Esophagus squamous epithelium (tissue), 5 donors: ENCODE measurements around the gene ZNF787. TPM values are rescaled to one million over a fixed set of nuclear protein-coding genes. Genes with fewer than 3 reads are reported as not detected.

Source experiments
- DNase-seq: peaks from one replicate; lab custom pipeline; 2025; lab: John Stamatoyannopoulos, UW
- H3K27ac ChIP-seq, 4 donors: fragments of 200-600 bp; sonication (generic); one replicate each; pipeline ENCODE4 v1.5.1; 2016 to 2019; ENCODE audit warnings: mild to moderate bottlenecking in 1 of 4
- H3K27me3 ChIP-seq, 4 donors: fragments of 200-600 bp; sonication (generic); 1 replicate in 3 of 4; 2 replicates in 1 of 4; pipeline versions ENCODE4 v1.5.1 to v1.6.0; 2017 to 2021; ENCODE audit warnings: antibody characterized with exemption in 1 of 4
- H3K36me3 ChIP-seq, 3 donors: fragments of 200-600 bp; sonication (generic); one replicate each; pipeline ENCODE4 v1.5.1; 2016 to 2019
- H3K4me1 ChIP-seq, 3 donors: fragments of 200-600 bp; sonication (generic); one replicate each; pipeline ENCODE4 v1.5.1; 2017 to 2019
- H3K4me3 ChIP-seq, 4 donors: fragments of 200-600 bp; sonication (generic); 1 replicate in 3 of 4; 2 replicates in 1 of 4; pipeline ENCODE4 v1.5.1; 2016 to 2019; ENCODE audit warnings: mild to moderate bottlenecking in 2 of 4, moderate library complexity in 1 of 4
- H3K9me3 ChIP-seq, 3 donors: fragments of 200-600 bp; sonication (generic); one replicate each; pipeline ENCODE4 v1.5.1; 2016 to 2019
- POLR2A ChIP-seq, 4 donors: fragments of 450-650 bp; IDR thresholded peaks; one replicate each; pipeline ENCODE4 v1.6.1; 2017; ENCODE audit warnings: antibody characterized with exemption in 4 of 4, mild to moderate bottlenecking in 4 of 4, moderate library complexity in 3 of 4
- WGBS, 2 donors: methylation state at CpG; one replicate each; pipeline ENCODE4 v1.1.5; 2018; 5-methylcytosine and 5-hydroxymethylcytosine counted together
- intact Hi-C: fragments of 100-400 bp; cut with DNase I; formaldehyde crosslinking; loops from one replicate; pipeline ENCODE4 v1.15.0; 2022
- total RNA-seq, 4 donors: library from RNA; depleted of rRNA; stranded (reverse); fragments of >200 nt; gene quantifications; one replicate each; pipeline ENCODE4 v1.1.0, GENCODE V29; 2016
- TF ChIP-seq, protein P1 (sequence below), 6 experiments: fragments of 450-650 bp in 4 of 6; fragments of 200-600 bp in 2 of 6; sonication (generic) in 2 of 6; IDR thresholded peaks; one replicate each; pipeline ENCODE4 v1.5.1; 2016 to 2019; ENCODE audit warnings: antibody characterized with exemption in 6 of 6, mild to moderate bottlenecking in 4 of 6, moderate library complexity in 4 of 6
- donor health status: DM: yes; HTN: yes; CAD: no.

ZNF787 gene
- total RNA-seq, 4 donors from 2014 or later, result 9.9 to 21.3 (median 13.1) TPM

DNA sequence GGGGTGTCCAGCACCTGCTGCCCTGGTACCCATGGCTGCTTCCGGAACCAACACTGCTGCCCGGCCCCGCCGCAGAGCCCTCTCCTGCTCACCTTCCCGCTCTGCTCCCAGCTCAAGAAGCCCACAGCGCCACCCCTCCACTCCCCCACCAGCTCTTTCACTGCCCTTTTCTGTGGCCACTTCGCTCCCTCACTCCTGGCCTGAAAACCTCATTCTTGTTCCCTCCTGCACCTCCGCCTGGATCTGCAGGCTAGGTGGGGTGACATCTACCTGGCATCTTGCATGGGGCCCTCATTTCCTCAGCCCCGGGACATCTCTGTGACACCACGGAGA is 6.4 kb downstream of the ZNF787 start:
- H3K4me1 ChIP-seq, result peaks cover 66 to 99% (median 84%) of the 10 kb centered on the region in 3 donors
- H3K27me3 ChIP-seq, result no peaks in the 10 kb centered on the region
- WGBS, 2 donors, result 79 to 85% methylated on average over 6 to 9 of the region's 10 CpGs
- no peaks in the 10 kb centered on the region for H3K9me3 ChIP-seq
- intact Hi-C loops, result no loop called here
- DNase-seq, result no peak
- H3K36me3 ChIP-seq, result peaks cover 0 to 19% (median 0%) of the 10 kb centered on the region in 3 donors
- H3K4me3 ChIP-seq, result no peak overlapping the region
- TF ChIP-seq, protein P1, sequence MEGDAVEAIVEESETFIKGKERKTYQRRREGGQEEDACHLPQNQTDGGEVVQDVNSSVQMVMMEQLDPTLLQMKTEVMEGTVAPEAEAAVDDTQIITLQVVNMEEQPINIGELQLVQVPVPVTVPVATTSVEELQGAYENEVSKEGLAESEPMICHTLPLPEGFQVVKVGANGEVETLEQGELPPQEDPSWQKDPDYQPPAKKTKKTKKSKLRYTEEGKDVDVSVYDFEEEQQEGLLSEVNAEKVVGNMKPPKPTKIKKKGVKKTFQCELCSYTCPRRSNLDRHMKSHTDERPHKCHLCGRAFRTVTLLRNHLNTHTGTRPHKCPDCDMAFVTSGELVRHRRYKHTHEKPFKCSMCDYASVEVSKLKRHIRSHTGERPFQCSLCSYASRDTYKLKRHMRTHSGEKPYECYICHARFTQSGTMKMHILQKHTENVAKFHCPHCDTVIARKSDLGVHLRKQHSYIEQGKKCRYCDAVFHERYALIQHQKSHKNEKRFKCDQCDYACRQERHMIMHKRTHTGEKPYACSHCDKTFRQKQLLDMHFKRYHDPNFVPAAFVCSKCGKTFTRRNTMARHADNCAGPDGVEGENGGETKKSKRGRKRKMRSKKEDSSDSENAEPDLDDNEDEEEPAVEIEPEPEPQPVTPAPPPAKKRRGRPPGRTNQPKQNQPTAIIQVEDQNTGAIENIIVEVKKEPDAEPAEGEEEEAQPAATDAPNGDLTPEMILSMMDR (IDR thresholded peaks at IDR 0.05), result no peak
- H3K27ac ChIP-seq, result no peak overlapping the region

DNA sequence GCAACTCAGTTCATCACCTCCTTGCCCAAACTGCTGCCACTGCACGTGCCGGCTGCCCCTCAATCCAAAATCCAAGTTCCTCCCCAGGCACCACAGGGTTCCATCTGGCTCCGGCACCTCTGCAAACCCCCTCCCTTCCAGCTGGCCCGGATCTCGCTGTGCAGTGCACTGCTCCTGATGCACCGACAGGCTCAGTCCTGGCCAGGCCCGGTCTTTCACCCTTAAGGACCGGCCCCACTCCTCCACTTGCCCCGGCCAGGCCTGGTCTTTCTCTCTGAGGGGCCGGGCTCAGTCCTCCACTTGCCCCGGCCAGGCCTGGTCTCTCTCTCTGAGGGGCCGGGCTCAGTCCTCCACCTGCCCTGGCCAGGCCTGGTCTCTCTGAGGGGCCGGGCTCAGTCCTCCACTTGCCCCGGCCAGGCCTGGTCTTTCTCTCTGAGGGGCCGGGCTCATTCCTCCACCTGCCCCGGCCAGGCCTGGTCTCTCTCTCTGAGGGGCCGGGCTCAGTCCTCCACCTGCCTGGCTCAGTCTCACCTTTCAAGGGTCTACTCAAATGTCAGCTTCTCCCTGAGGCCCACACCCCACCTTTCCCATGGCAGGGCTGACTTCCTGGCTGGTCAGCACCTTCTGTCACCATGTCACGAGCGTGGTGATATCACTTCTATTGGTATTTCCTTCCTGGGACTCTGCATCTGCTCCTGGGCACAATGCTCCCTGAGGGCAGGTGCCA is 6.9 kb downstream of the ZNF787 start:
- intact Hi-C loops, result no loop called here

DNA sequence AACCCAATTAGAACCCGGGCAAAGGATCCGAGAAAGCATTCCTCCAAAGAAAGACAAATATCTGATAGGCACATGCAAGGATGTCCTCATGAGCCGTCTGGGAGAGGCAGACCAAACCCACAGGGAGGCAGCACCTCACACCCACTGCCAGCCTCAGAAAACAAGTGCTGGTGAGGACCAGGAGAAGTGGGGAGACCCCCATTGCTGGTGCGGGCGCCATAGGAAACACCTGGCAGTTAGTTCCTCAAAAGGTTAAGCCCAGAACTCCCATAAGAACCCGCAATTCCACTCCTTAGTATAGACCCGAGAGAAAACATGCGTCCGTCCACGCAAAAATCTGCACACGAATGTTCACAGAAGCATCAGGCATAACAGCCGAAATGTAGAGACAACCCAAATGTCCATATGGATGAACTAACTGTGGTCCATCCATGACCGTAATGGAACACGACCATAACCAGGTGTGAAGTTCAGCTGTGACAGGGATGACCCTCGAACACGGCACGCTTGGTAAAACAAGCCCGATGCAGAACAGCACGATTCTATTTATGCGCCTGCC is 7.9 kb downstream of the ZNF787 start:
- no peaks in the 10 kb centered on the region for H3K9me3 ChIP-seq
- no peaks in the 10 kb centered on the region for H3K27me3 ChIP-seq
- H3K4me1 ChIP-seq, result peaks cover 64 to 99% (median 84%) of the 10 kb centered on the region in 3 donors
- intact Hi-C loops, result no loop called here
- H3K4me3 ChIP-seq, result no peak overlapping the region
- TF ChIP-seq POLR2A (IDR thresholded peaks at IDR 0.05), result no peak
- TF ChIP-seq, protein P1 (IDR thresholded peaks at IDR 0.05), result no peak
- peaks cover 0 to 19% (median 0%) of the 10 kb centered on the region in 3 donors for H3K36me3 ChIP-seq
- peak overlapping the region in 3 of 4 donors; percentile 33 to 69 (median 39) for H3K27ac ChIP-seq
- no peak for DNase-seq
- 64 to 73% methylated on average over 17 to 20 of the region's 20 CpGs for WGBS, 2 donors

More for the DNA sequence above, 6.9 kb downstream of the ZNF787 start:
- WGBS, 2 donors, result 72 to 84% methylated on average over 14 to 18 of the region's 19 CpGs
- no peak for DNase-seq
- Histone ChIP-seq H3K4me1 (peaks cover 64 to 99% (median 84%) of the 10 kb centered on the region in 3 donors), H3K36me3 (peaks cover 0 to 19% (median 0%) of the 10 kb centered on the region in 3 donors), H3K9me3 (no peaks in the 10 kb centered on the region), H3K27me3 (no peaks in the 10 kb centered on the region), H3K4me3 (no peak overlapping the region), H3K27ac (no peak overlapping the region)
- no peak for TF ChIP-seq POLR2A (IDR thresholded peaks at IDR 0.05)
- TF ChIP-seq, protein P1 (IDR thresholded peaks at IDR 0.05), result no peak

DNA sequence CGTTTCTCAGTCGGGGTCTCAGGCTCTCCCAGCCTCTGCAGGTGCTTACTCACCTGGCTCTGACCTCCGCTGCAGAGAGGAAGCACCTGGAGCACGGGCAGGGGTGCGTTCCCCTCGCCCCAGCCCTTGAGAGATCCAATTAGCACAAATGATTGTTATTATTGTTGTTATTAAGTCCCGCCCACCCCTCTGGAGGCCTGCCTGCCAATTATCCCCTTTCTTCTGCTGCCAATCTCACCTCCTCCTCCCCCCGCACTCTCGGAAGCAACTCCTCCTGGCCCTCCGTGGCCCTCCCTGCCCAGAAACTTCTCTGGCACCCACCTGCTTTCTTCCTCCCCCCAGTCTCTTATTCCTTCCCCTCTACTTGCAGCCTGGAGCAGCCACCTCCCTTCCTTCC is 8.8 kb downstream of the ZNF787 start:
- Histone ChIP-seq H3K4me3 (no peak overlapping the region), H3K27me3 (no peaks in the 10 kb centered on the region), H3K36me3 (peaks cover 0 to 19% (median 0%) of the 10 kb centered on the region in 3 donors), H3K9me3 (no peaks in the 10 kb centered on the region), H3K4me1 (peaks cover 63 to 99% (median 84%) of the 10 kb centered on the region in 3 donors), H3K27ac (peak overlapping the region in 3 of 4 donors; percentile 33 to 69 (median 39))
- 47 to 52% methylated on average over 7 to 10 of the region's 10 CpGs for WGBS, 2 donors
- DNase-seq, result no peak
- intact Hi-C loops, result no loop called here
- TF ChIP-seq POLR2A (IDR thresholded peaks at IDR 0.05), result no peak
- TF ChIP-seq, protein P1 (IDR thresholded peaks at IDR 0.05), result no peak
